Measurements from ENCODE around the gene NQO2. TPM values are rescaled to one million over a fixed set of nuclear protein-coding genes. Genes with fewer than 3 reads are reported as not detected.

The NQO2 gene
- total RNA-seq, 1 donor from 2014 or later: 11.8 TPM

DNA sequence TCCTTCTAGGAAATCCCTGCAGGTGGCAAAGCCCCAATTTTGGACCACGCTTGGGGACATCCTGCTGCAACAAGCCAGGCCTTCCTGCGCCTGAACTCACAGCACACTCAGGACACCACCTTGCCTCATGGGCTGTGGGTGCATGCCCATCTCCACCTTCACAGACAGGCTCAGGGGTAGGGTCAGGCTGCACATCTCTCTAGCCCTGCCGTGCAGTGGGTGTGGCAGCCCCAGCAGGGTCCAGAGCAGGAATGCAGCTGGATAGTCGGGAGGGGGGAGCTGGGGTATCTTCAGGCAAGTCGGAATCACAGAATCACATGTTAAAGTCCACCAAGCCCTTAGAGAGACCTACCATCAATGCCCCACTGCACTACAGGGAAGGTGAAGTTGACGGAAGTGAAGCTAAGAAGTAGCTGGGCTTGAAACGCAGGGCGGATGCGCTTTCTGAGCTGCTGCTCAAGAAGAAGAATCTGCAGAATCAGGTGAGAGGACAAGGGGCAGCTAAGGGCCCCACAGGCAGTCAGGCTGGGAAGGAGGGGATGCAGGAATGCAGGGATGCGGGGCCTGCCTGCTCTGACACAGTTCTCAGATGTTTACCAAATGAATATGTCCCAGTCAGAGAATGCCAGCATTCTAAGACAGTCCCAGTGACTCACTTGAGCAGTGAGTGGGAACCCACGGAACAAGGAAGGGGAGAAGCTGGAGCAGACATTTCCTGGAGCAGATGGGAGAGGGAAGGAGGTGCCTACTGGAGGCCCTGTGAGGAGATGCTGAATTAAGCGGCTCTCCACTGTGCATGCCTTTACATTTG lies 39.6 kb upstream of the NQO2 start:
- intact Hi-C loops (cut with DNase I): no loop called here
- Histone ChIP-seq H3K4me1 (peaks cover 65% of the 10 kb centered on the region), H3K27ac (peak overlapping the region; percentile 24)

DNA sequence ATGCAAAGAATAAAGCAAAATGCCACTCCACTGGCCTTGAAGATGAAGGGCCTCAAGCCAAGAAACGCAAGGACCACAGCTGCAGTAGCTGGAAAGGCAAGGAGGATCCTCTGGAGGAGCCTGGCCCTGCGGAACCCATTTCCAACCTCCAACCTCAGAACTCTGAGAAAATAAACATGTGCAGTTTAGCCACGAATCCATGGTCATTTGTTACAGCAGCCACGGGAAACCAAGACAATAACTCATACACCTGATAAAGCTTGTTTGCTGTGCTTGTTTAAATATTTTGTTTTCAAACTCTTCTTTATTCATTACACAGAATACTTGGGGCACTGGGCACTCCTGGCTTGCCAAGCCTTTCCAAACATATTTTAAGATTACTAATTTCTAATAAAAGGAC lies 38.8 kb upstream of the NQO2 start:
- Histone ChIP-seq H3K27ac (peak overlapping the region; percentile 24), H3K9me3 (no peaks in the 10 kb centered on the region), H3K27me3 (no peaks in the 10 kb centered on the region), H3K36me3 (no peaks in the 10 kb centered on the region), H3K4me3 (no peak overlapping the region), H3K4me1 (peaks cover 65% of the 10 kb centered on the region)
- intact Hi-C loops (cut with DNase I): no loop called here
- TF ChIP-seq POLR2AphosphoS5 (IDR thresholded peaks at IDR 0.05; ENCODE audit: insufficient read depth in 1 of 2, low read depth in 1 of 2): no peak
- TF ChIP-seq POLR2A (IDR thresholded peaks at IDR 0.05): no peak
- TF ChIP-seq, protein P1, sequence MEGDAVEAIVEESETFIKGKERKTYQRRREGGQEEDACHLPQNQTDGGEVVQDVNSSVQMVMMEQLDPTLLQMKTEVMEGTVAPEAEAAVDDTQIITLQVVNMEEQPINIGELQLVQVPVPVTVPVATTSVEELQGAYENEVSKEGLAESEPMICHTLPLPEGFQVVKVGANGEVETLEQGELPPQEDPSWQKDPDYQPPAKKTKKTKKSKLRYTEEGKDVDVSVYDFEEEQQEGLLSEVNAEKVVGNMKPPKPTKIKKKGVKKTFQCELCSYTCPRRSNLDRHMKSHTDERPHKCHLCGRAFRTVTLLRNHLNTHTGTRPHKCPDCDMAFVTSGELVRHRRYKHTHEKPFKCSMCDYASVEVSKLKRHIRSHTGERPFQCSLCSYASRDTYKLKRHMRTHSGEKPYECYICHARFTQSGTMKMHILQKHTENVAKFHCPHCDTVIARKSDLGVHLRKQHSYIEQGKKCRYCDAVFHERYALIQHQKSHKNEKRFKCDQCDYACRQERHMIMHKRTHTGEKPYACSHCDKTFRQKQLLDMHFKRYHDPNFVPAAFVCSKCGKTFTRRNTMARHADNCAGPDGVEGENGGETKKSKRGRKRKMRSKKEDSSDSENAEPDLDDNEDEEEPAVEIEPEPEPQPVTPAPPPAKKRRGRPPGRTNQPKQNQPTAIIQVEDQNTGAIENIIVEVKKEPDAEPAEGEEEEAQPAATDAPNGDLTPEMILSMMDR (IDR thresholded peaks at IDR 0.05): no peak
- no peak for DNase-seq (ENCODE audit: extremely low spot score in 2 of 2)

More for the DNA sequence above, 39.6 kb upstream of the NQO2 start:
- Histone ChIP-seq H3K36me3 (no peaks in the 10 kb centered on the region), H3K27me3 (no peaks in the 10 kb centered on the region), H3K4me3 (no peak overlapping the region), H3K9me3 (no peaks in the 10 kb centered on the region)
- DNase-seq (ENCODE audit: extremely low spot score in 2 of 2): no peak
- TF ChIP-seq POLR2AphosphoS5 (IDR thresholded peaks at IDR 0.05; ENCODE audit: insufficient read depth in 1 of 2, low read depth in 1 of 2) (no peak), POLR2A (IDR thresholded peaks at IDR 0.05) (no peak)
- TF ChIP-seq, protein P1 (IDR thresholded peaks at IDR 0.05): no peak

DNA sequence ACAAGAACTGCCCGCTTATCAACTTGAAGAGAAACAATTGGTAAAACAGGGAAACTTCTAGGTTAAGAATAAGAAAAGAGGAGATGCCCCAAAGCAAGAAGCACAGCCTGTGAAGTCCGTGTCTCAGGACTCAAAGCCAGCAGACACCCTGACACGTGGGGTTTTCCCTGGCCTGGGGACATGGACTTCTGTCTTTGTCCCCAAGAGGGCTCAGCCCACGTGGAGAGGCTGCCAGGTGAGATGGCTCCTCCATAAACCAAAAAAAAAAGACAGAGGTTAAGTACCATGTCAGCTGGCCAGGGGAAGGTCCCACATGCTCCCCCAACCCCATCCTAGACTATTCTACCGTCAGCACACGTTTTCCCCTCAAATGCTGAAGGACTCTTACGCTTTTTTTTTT lies 38.2 kb upstream of the NQO2 start:
- H3K27me3 ChIP-seq: no peaks in the 10 kb centered on the region
- H3K4me3 ChIP-seq: no peak overlapping the region
- intact Hi-C loops (cut with DNase I): no loop called here
- H3K27ac ChIP-seq: no peak overlapping the region
- TF ChIP-seq POLR2A (IDR thresholded peaks at IDR 0.05) (no peak), POLR2AphosphoS5 (IDR thresholded peaks at IDR 0.05; ENCODE audit: insufficient read depth in 1 of 2, low read depth in 1 of 2) (no peak)
- TF ChIP-seq, protein P1 (IDR thresholded peaks at IDR 0.05): no peak
- H3K36me3 ChIP-seq: no peaks in the 10 kb centered on the region
- H3K4me1 ChIP-seq: peaks cover 65% of the 10 kb centered on the region
- DNase-seq (ENCODE audit: extremely low spot score in 2 of 2): no peak
- H3K9me3 ChIP-seq: no peaks in the 10 kb centered on the region

DNA sequence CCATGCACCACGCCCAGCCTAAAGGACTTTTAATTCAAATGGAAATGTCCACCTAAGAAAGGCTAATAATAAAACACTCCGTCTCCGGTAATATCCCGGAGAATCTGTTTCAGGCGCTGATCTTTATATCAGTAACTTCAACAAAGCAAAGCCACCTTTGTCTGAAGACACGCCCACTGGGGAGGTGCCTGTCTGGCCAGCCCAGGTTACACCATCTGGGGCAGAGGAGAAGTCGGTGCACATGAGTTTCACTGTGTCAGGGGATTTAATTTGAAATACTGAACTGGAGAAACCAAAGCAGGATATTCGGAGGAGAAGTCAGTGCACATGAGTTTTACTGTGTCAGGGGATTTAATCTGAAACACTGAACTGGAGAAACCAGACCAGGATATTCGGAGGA lies 37.7 kb upstream of the NQO2 start:
- no peak overlapping the region for H3K27ac ChIP-seq
- no peak for DNase-seq (ENCODE audit: extremely low spot score in 2 of 2)
- peaks cover 60% of the 10 kb centered on the region for H3K4me1 ChIP-seq

More for the DNA sequence above, 37.7 kb upstream of the NQO2 start:
- Histone ChIP-seq H3K4me3 (no peak overlapping the region), H3K36me3 (no peaks in the 10 kb centered on the region), H3K9me3 (no peaks in the 10 kb centered on the region), H3K27me3 (no peaks in the 10 kb centered on the region)
- TF ChIP-seq, protein P1 (IDR thresholded peaks at IDR 0.05): no peak
- TF ChIP-seq POLR2AphosphoS5 (IDR thresholded peaks at IDR 0.05; ENCODE audit: insufficient read depth in 1 of 2, low read depth in 1 of 2): no peak
- no peak for TF ChIP-seq POLR2A (IDR thresholded peaks at IDR 0.05)
- intact Hi-C loops (cut with DNase I): no loop called here
